ENCODE measurements around the gene CDC34. TPM values are rescaled to one million over a fixed set of nuclear protein-coding genes. Genes with fewer than 3 reads are reported as not detected.

CDC34 gene
- total and polyA plus RNA-seq, 9 of the 15 experiments (the other 6 are each of a cell fraction or from before 2014, with no cell fraction given), result 0.80 to 203 (median 65.5) TPM

DNA sequence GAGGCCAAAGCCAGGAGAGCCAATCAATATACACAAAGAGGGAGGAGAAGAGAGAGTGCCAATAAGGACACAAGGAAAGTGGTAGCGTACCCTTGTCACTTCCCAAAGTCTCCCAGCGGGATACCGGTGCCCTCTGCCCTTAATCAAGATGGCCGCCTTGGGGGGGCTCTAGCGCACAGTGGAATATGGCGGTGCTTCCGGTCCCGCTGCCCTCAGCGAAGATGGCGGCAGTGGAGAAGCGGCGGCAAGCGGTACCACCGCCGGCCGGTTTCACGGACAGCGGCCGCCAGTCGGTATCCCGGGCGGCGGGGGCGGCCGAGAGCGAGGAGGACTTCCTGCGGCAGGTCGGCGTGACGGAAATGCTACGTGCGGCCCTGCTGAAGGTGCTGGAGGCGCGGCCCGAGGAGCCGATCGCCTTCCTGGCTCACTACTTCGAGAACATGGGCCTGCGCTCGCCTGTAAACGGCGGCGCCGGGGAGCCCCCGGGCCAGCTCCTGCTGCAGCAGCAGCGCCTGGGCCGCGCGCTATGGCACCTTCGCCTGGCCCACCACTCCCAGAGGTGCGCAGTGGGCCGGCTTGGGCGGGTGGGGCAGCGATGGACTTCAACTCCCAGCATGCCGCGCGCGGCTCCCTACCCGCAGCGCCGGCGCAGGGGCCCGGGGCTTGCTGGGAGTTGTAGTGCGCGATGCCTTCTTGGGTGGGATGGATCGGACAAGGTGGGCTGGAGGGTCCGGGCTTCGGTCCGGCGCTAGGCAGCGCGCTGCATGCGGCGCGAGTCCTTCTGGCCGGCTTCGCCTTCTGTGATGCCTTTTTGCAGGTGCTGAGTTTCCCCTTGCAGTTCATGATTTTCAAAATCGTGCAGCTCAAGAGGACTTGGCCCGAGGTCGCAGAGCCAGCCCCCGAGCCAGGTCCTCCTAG is 24.0 kb upstream of the CDC34 start, which contains the start of gene TPGS1 (continued):
- TF ChIP-seq HIVEP1 (CRISPR knock-in tag; IDR thresholded peaks at IDR 0.05), result no peak
- TF ChIP-seq, protein P1, sequence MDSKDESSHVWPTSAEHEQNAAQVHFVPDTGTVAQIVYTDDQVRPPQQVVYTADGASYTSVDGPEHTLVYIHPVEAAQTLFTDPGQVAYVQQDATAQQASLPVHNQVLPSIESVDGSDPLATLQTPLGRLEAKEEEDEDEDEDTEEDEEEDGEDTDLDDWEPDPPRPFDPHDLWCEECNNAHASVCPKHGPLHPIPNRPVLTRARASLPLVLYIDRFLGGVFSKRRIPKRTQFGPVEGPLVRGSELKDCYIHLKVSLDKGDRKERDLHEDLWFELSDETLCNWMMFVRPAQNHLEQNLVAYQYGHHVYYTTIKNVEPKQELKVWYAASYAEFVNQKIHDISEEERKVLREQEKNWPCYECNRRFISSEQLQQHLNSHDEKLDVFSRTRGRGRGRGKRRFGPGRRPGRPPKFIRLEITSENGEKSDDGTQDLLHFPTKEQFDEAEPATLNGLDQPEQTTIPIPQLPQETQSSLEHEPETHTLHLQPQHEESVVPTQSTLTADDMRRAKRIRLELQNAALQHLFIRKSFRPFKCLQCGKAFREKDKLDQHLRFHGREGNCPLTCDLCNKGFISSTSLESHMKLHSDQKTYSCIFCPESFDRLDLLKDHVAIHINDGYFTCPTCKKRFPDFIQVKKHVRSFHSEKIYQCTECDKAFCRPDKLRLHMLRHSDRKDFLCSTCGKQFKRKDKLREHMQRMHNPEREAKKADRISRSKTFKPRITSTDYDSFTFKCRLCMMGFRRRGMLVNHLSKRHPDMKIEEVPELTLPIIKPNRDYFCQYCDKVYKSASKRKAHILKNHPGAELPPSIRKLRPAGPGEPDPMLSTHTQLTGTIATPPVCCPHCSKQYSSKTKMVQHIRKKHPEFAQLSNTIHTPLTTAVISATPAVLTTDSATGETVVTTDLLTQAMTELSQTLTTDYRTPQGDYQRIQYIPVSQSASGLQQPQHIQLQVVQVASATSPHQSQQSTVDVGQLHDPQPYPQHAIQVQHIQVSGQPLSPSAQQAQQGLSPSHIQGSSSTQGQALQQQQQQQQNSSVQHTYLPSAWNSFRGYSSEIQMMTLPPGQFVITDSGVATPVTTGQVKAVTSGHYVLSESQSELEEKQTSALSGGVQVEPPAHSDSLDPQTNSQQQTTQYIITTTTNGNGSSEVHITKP (IDR thresholded peaks at IDR 0.05; ENCODE audit: partially characterized antibody), result peak; percentile 55
- TF ChIP-seq, protein P2, sequence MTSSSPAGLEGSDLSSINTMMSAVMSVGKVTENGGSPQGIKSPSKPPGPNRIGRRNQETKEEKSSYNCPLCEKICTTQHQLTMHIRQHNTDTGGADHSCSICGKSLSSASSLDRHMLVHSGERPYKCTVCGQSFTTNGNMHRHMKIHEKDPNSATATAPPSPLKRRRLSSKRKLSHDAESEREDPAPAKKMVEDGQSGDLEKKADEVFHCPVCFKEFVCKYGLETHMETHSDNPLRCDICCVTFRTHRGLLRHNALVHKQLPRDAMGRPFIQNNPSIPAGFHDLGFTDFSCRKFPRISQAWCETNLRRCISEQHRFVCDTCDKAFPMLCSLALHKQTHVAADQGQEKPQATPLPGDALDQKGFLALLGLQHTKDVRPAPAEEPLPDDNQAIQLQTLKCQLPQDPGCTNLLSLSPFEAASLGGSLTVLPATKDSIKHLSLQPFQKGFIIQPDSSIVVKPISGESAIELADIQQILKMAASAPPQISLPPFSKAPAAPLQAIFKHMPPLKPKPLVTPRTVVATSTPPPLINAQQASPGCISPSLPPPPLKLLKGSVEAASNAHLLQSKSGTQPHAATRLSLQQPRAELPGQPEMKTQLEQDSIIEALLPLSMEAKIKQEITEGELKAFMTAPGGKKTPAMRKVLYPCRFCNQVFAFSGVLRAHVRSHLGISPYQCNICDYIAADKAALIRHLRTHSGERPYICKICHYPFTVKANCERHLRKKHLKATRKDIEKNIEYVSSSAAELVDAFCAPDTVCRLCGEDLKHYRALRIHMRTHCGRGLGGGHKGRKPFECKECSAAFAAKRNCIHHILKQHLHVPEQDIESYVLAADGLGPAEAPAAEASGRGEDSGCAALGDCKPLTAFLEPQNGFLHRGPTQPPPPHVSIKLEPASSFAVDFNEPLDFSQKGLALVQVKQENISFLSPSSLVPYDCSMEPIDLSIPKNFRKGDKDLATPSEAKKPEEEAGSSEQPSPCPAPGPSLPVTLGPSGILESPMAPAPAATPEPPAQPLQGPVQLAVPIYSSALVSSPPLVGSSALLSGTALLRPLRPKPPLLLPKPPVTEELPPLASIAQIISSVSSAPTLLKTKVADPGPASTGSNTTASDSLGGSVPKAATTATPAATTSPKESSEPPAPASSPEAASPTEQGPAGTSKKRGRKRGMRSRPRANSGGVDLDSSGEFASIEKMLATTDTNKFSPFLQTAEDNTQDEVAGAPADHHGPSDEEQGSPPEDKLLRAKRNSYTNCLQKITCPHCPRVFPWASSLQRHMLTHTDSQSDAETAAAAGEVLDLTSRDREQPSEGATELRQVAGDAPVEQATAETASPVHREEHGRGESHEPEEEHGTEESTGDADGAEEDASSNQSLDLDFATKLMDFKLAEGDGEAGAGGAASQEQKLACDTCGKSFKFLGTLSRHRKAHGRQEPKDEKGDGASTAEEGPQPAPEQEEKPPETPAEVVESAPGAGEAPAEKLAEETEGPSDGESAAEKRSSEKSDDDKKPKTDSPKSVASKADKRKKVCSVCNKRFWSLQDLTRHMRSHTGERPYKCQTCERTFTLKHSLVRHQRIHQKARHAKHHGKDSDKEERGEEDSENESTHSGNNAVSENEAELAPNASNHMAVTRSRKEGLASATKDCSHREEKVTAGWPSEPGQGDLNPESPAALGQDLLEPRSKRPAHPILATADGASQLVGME (CRISPR knock-in tag; IDR thresholded peaks at IDR 0.05), result no peak
- TF ChIP-seq ZNF146 (CRISPR knock-in tag; IDR thresholded peaks at IDR 0.05; ENCODE audit: unreplicated experiment), result no peak
- no peak for TF ChIP-seq HMG20B (CRISPR knock-in tag; IDR thresholded peaks at IDR 0.05)
- peak; percentile 88 for TF ChIP-seq SMAD3 (CRISPR knock-in tag; conservative IDR thresholded peaks at IDR 0.05)
- TF ChIP-seq SIRT6 (IDR thresholded peaks at IDR 0.05; ENCODE audit: low read depth, low read length), result no peak

Data from K562 (cell line).